Stimulated activated CD8-positive, alpha-beta memory T cell treated with anti-CD3 and anti-CD28 coated beads, Interleukin-4, amount 100 ng/mL, for 1 hour (primary cell): Measurements from ENCODE around the gene PDSS2.
"Not testable (repeated sequence)": the region's sequence is repeated elsewhere in the genome, so short reads cannot be mapped to it uniquely, and the experiment has no call there.

Experiments
- DNase-seq, 2 donors: peaks; one replicate each; pipeline ENCODE4 v3.0.0-alpha.2; 2020; ENCODE audit warnings: low read depth in 2 of 2, low spot score in 1 of 2

PDSS2 gene

GRCh38 chr6:107185391-107185970 is 273.9 kb downstream of the PDSS2 start:
- no peak for DNase-seq

- DNase-seq: no peak
These were observed 274.9 kb downstream of the PDSS2 start for GRCh38 chr6:107184435-107184834.

- no peak for DNase-seq
These were observed 279.3 kb downstream of the PDSS2 start for GRCh38 chr6:107180099-107180498.

- DNase-seq: no peak
These were observed 280.4 kb downstream of the PDSS2 start for GRCh38 chr6:107179004-107179403.

GRCh38 chr6:107173779-107174178 is 285.6 kb downstream of the PDSS2 start:
- DNase-seq: no peak

GRCh38 chr6:107171513-107171912 is 287.9 kb downstream of the PDSS2 start:
- DNase-seq: no peak

- not testable (repeated sequence) for DNase-seq
These were observed 295.1 kb downstream of the PDSS2 start for GRCh38 chr6:107164299-107164698.

GRCh38 chr6:107161521-107161920 is 297.8 kb downstream of the PDSS2 start:
- no peak for DNase-seq

- no peak for DNase-seq
These were observed 302.7 kb downstream of the PDSS2 start for GRCh38 chr6:107156617-107157016.

- DNase-seq: no peak
These were observed 304.6 kb downstream of the PDSS2 start for GRCh38 chr6:107154801-107155160.

- no peak for DNase-seq
These were observed 305.1 kb downstream of the PDSS2 start for GRCh38 chr6:107154131-107154800.

GRCh38 chr6:107152638-107153430 is 306.5 kb downstream of the PDSS2 start:
- no peak for DNase-seq

GRCh38 chr6:107144666-107145065 is 314.7 kb downstream of the PDSS2 start:
- DNase-seq: no peak

GRCh38 chr6:107144014-107144413 is 315.4 kb downstream of the PDSS2 start:
- no peak for DNase-seq

- DNase-seq: no peak
These were observed 318.8 kb downstream of the PDSS2 start for GRCh38 chr6:107140581-107140980.

GRCh38 chr6:107136324-107136723 is 323.0 kb downstream of the PDSS2 start:
- DNase-seq: not testable (repeated sequence)

GRCh38 chr6:107135048-107135680 is 324.2 kb downstream of the PDSS2 start:
- DNase-seq: not testable (repeated sequence)

GRCh38 chr6:107132330-107132954 is 326.9 kb downstream of the PDSS2 start:
- DNase-seq: no peak

GRCh38 chr6:107129370-107129925 is 329.9 kb downstream of the PDSS2 start:
- no peak for DNase-seq

GRCh38 chr6:107128577-107128976 is 330.8 kb downstream of the PDSS2 start:
- DNase-seq: no peak

- no peak for DNase-seq
These were observed 331.2 kb downstream of the PDSS2 start for GRCh38 chr6:107128175-107128574.
